TTC549 (cell line): ENCODE results near the gene ALDH3B1.

Source experiments
- FAIRE-seq: peaks from 2 replicates; lab custom pipeline; 2012; peaks lifted over from hg19 to GRCh38; lab: Jason Lieb, UNC

The ALDH3B1 gene

DNA sequence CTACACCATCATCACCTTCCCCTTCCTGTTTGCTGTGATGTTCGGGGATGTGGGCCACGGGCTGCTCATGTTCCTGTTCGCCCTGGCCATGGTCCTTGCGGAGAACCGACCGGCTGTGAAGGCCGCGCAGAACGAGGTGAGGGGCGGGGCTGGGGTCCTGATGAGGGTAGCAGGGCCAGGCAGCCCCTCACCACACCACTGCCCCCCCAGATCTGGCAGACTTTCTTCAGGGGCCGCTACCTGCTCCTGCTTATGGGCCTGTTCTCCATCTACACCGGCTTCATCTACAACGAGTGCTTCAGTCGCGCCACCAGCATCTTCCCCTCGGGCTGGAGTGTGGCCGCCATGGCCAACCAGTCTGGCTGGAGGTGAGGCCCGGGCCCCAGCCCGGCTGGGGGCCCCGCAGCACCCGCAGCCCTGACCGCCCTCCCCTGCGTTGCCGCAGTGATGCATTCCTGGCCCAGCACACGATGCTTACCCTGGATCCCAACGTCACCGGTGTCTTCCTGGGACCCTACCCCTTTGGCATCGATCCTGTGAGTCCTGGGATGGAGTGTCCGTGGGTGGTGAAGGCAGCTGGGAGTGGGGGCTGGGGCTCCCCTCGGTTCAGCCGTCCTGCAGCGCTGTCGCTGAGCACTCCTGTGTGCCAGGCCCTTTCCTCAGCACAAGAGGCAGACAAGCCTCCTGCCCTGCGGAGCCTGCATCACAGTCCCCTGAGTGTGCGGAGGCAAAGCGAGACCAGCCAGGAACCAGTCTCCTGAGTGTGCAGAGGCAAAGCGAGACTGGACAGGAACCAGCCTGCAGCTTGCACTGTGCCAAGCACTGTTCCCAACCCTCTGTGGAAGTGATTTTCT, 37.5 kb downstream of the ALDH3B1 start:
- FAIRE-seq = no peak

DNA sequence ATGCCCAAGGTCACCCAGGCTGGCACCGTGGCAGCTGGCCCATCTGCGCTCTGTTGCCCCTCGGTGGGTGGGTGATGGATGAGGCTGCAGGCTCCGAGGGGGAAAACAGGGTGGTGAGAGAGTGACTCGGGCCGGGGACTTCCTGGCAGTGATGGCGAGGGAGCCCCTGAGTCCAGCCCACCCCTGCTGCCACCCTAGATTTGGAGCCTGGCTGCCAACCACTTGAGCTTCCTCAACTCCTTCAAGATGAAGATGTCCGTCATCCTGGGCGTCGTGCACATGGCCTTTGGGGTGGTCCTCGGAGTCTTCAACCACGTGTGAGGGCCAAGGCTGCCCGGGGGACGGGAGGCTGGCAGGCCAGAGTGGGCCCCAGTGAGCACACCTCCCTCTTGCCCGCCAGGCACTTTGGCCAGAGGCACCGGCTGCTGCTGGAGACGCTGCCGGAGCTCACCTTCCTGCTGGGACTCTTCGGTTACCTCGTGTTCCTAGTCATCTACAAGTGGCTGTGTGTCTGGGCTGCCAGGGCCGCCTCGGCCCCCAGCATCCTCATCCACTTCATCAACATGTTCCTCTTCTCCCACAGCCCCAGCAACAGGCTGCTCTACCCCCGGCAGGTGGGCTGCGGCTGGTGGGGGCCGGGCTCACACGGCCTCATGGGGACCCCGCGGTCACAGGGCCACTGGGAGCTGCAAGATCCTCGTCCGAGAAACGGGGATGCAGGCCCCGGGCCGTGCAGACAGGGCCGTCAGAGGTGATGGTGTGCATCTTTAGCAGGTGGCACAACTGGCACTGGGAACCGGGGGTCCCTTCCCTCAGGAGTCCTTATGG, 38.8 kb downstream of the ALDH3B1 start:
- FAIRE-seq = no peak

GRCh38 chr11:68049509-68050370, 39.6 kb downstream of the ALDH3B1 start:
- no peak for FAIRE-seq

GRCh38 chr11:68050371-68050841, 40.3 kb downstream of the ALDH3B1 start:
- FAIRE-seq = no peak

DNA sequence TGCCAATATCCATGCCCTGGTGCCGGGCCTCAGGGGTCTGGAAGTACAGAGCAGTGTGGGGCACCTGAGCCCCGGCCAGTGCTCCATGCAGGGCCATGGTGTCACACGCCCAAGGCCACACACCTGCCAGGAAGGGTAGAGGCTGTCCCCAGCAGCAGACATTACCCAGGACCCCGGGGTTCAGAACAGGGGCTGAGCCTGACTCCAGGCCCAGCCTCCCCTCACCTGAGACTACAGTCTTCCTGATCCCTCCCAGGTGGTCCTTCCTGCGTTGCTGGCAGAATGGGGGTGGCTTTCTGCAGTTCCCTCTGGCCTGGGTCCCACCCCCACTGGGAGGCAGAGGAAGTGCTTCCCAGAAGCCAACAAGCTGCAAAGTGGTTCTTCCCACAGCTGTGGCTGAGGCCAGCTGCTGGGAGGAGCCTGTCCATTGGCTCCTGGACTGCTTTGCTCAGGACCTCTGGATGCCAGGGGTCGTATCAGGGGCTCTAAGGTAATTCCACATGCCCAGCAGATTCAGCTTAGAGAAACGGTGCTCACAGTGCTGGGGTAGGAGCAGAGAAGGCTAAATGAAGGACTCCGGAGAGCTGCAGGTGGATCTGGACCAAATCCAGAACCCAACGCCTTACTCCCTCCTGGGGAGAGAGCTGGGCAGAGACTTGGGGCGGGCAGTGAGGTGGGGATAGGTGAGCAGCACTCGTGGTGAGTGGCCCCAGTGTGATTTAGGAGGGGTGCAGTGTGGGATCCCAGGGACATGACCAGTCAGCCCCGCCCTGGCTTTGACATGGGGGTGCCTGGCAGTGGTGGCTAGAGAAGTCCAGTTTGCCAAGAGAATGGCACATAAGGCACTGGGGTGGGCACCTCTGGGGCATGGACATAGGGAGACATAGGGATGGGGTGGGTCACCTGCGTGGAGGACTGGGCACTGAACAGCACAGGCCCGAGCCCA, 41.3 kb downstream of the ALDH3B1 start:
- no peak for FAIRE-seq

DNA sequence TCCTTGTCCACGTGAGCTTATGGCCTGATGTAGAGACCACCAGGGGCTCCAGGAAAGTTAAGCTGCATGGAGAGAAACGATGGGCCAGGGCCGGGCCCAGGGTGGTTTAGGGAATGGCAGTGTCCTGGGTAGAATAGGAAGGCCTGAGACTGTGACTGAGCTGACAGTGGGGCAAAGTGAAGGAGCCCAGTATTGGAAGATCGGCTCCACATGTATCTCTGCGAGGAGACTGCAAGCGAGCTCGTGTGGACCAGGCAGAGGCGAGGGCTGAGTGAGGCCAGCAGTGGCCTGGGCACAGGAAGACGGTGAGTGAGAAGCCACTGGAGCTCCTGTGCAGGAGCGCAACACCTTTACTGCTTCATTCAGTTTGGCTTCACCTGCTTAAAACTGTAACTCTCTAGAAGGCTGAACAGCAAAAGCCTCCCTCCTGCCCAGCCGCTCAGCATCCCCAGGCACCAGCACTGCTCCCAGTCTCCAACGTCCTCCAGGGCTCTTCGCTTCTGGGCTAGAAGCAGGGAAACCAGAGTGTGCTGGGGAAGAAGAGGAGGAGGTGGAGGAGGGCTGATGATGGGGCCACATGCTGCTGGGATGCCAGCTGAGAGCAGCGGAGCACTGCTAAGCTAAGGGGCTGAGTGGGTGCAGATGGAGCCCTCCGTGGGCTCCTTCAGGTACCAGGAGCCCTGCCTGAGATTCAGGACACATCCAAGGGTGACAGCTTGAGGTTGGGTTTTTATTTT, 42.2 kb downstream of the ALDH3B1 start:
- no peak for FAIRE-seq

DNA sequence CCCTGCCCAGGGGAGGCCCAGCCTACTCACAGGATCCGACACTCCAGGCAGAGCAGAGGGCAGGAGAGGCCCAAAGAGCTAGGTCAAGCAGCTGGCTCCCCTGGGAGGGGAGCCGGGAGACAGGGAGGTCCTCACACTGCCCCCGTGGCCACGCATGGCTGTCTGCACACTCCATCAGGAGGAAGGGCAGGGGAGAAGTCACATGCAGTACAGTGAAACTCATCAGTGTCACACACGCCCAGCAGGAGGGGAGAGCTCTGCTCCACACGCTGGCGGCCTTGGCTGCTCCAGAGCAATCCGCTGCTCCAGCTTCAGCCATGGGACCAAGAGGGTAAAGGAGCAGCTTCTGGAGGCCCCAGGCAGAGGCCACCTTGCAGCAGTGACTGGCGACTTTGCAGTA, 43.0 kb downstream of the ALDH3B1 start:
- no peak for FAIRE-seq

DNA sequence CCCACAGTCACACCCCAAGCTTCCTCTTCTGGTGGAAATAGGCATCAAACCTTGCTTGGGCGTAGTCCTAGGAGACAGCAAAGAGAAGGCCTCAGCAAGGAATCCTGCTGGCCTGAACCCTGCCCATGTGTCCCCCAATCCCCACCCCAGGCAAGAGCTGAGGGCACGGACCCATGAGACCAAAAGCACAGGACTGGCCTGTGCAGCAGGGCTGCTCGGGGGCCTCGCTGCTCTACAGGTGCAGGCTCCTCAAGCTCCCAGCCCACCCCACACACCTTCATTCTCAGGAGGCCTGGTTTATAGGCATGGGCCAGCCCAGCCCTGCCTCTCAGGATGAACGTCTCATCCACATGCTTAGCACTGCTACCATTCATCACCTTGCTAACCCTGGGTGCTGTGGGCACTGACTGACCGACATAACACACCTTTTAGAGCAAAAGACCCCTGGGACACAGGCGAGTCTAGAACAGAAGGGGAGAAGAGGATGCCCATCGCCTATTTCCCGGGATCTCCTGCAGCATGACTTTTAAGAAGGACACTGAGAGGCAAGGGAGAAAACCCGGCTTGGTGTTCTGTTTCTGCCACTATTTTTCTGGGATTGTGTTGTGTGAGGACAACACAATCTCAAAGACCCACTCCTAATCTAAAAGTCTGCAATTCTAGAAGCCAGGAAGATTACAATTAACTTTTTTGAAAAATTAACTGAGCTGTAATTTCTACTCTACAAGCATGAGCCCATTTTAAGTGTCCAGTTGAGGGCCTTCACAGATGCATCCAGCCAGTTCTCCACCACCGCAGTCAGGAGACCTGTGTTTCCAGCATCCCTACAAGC, 44.1 kb downstream of the ALDH3B1 start:
- FAIRE-seq = no peak

DNA sequence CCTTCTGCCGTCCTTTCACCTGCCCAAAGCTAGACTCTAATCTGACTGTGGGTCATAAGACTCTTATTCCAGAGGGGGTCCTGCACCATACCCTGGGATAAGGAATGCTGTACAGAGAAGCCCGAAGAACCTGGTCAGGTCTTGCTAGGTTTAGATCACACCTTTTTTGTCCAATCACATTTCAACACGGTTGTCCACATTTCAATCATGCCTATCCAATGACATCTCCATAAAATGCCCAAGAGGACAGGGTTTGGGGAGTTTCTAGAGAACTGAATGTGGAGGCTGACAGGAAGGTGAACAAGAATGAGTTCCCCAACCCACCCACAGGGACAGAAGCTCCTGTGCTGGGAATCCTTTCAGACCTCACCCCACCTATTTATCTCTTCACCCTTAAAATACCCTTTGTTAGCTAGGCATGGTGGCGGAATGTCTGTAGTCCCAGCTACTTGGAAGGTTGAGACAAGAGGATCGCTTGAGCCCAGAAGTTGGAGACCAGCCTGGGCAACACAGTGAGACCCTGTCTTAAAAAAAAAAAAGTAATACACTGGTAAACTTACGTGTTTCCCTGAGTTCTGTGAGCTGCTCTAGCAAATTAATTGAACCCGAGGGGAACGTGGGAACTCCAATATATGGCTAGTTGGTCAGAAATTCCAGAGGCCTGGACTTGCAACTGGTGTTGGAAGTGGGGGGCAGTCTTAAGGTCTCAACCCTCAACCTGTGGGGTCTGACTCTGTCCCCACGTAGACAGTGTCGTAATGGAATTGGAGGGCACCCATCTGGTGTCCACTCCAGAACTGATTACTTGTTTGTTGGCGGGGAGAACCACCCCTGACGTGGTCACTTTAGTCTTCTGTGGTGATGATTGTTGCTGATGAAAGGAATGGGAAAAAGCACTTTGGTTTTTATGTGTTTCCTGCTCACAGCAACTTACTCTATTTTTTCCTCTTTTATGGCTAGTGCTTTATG, 46.5 kb downstream of the ALDH3B1 start:
- no peak for FAIRE-seq

DNA sequence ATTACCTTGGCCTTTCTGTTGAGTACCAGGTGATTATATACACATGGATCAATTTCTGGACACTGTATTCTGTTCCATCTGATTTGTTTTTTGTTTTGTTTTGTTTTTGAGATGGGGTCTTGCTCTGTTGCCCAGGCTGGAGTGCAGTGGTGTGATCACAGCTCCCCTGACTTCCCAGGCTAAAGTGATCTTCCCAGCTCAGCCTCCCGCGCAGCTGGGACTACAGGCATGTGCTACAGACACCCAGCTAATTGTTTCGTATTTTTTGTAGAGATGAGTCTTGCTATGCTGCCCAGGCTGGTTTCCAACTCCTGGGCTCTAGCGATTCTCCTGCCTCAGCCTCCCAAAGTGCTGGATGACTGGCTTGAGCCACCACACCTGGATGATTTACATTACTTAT, 47.7 kb downstream of the ALDH3B1 start:
- FAIRE-seq = no peak

GRCh38 chr11:68061508-68061907, 51.4 kb downstream of the ALDH3B1 start:
- FAIRE-seq = no peak

GRCh38 chr11:68064926-68065325, 54.8 kb downstream of the ALDH3B1 start:
- no peak for FAIRE-seq

DNA sequence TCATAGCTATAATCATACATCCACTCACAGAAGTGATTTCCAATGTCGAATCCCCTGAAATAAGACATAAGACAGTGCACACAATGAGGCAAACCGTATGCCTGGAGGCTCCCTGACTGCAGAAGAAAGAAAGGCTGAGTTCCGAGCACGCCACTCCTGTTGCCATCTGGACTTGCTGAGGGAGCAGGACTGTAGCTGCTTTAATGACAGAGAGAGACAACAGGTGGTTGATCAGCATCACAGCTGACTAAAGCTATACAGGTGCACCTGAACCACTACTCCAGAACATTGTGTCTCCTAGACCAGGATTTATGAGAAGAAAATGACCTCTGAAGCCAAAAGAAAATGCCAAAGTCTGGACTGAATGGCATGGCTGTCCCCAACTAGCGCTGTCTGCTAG, 55.7 kb downstream of the ALDH3B1 start:
- no peak for FAIRE-seq

GRCh38 chr11:68066742-68067141, 56.6 kb downstream of the ALDH3B1 start:
- FAIRE-seq = no peak

DNA sequence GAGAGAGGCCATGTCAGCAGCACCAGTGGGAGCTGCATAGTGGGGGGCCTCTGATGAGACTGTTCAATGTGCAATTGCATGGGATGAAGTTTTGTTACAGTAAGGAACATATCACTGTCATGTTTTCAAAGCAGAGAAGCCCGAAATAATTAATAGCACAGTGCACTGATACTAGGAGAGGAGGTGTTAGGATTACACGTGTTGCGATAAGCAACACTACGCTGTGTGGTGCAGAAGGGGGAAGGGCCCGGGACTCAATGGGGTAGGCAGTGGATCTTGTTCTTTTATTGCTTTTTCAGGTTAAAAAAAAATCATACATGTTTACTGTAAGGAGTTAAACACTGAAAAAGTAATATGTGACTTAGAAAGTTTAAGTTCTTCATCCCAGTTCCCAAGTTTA, 57.9 kb downstream of the ALDH3B1 start:
- no peak for FAIRE-seq

GRCh38 chr11:68071281-68072048, 61.3 kb downstream of the ALDH3B1 start:
- FAIRE-seq = no peak

- no peak for FAIRE-seq
Observed at GRCh38 chr11:68074584-68075352, 64.6 kb downstream of the ALDH3B1 start.
